ENCODE results near the gene MNT.

- no peak for TF ChIP-seq CTCF (conservative IDR thresholded peaks at IDR 0.05; ENCODE audit: low read depth, low read length)
- TF ChIP-seq EZH2 (IDR thresholded peaks at IDR 0.05; ENCODE audit: borderline replicate concordance, low read depth, low read length, poor library complexity, severe bottlenecking), result no peak
Measured at GRCh38 chr17:2410951-2411350, 10.1 kb upstream of the MNT start.

Measured in A673 (cell line).